Stimulated activated CD8-positive, alpha-beta memory T cell treated with anti-CD3 and anti-CD28 coated beads, Interleukin-7, amount 100 ng/mL, for 24 hours (primary cell): ENCODE data around the gene SYNDIG1.

ENCODE experiments used
- DNase-seq: peaks from one replicate; pipeline ENCODE4 v3.0.0-alpha.2; 2020; ENCODE audit warnings: low read depth

The SYNDIG1 gene

GRCh38 chr20:24694157-24694726 is 224.8 kb downstream of the SYNDIG1 start:
- no peak for DNase-seq

- no peak for DNase-seq
Measured at GRCh38 chr20:24694727-24695528, 225.5 kb downstream of the SYNDIG1 start.

GRCh38 chr20:24695529-24696225 is 226.2 kb downstream of the SYNDIG1 start:
- no peak for DNase-seq

GRCh38 chr20:24696396-24696795 is 227.0 kb downstream of the SYNDIG1 start:
- no peak for DNase-seq

- no peak for DNase-seq
Measured at GRCh38 chr20:24697411-24697810, 228.0 kb downstream of the SYNDIG1 start.

GRCh38 chr20:24698189-24698588 is 228.8 kb downstream of the SYNDIG1 start:
- no peak for DNase-seq

GRCh38 chr20:24698706-24699206 is 229.3 kb downstream of the SYNDIG1 start:
- DNase-seq, result no peak

- no peak for DNase-seq
Measured at GRCh38 chr20:24699321-24700165, 230.1 kb downstream of the SYNDIG1 start.

- DNase-seq, result no peak
Measured at GRCh38 chr20:24700166-24700860, 230.9 kb downstream of the SYNDIG1 start.

GRCh38 chr20:24701027-24701426 is 231.6 kb downstream of the SYNDIG1 start:
- DNase-seq, result no peak

- no peak for DNase-seq
Measured at GRCh38 chr20:24701668-24702067, 232.2 kb downstream of the SYNDIG1 start.

- DNase-seq, result no peak
Measured at GRCh38 chr20:24702501-24703283, 233.3 kb downstream of the SYNDIG1 start.

GRCh38 chr20:24703284-24703610 is 233.8 kb downstream of the SYNDIG1 start:
- no peak for DNase-seq

- no peak for DNase-seq
Measured at GRCh38 chr20:24704899-24705298, 235.5 kb downstream of the SYNDIG1 start.

GRCh38 chr20:24705486-24705885 is 236.1 kb downstream of the SYNDIG1 start:
- no peak for DNase-seq

- no peak for DNase-seq
Measured at GRCh38 chr20:24708411-24709295, 239.2 kb downstream of the SYNDIG1 start.
